ENCODE data around the gene BEND2. TPM values are rescaled to one million over a fixed set of nuclear protein-coding genes. Genes with fewer than 3 reads are reported as not detected.

BEND2 gene
- total RNA-seq, 4 donors from 2014 or later = 0.15 TPM; not detected in 3

DNA sequence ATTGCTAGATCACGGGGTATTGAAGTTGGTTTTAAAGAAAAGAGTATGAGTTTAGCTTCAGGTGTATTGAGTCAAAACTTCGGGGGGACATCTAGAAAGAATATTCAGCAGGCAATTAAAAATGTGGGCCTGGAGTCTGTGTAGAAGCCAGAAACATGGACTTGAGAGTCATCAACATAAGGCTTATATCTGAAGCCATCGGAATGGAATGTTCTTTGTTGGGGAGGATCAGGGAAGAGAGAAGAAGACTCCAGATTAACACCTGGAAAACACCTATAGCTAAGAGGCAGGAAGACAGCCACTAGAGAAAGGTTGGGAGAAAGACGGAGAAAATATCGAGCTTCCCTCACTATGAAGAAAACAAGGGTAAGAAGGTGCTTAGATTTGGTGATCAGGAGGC, 69.5 kb downstream of the BEND2 start:
- Histone ChIP-seq H3K9me3 (no peaks in the 10 kb centered on the region), H3K4me1 (no peaks in the 10 kb centered on the region), H3K36me3 (no peaks in the 10 kb centered on the region), H3K27me3 (no peaks in the 10 kb centered on the region), H3K27ac (peak overlapping the region in 2 of 4 donors; percentile 44 to 83), H3K4me3 (no peak overlapping the region)
- peak; percentile 33 to 82 for ATAC-seq
- in situ Hi-C loops (cut with MboI; ENCODE audit: low sequenced_read_pairs in 4 of 4) (no loop called here), intact Hi-C loops (cut with DNase I; ENCODE audit: low total_unique reads) (no loop called here)
- TF ChIP-seq, protein P1, sequence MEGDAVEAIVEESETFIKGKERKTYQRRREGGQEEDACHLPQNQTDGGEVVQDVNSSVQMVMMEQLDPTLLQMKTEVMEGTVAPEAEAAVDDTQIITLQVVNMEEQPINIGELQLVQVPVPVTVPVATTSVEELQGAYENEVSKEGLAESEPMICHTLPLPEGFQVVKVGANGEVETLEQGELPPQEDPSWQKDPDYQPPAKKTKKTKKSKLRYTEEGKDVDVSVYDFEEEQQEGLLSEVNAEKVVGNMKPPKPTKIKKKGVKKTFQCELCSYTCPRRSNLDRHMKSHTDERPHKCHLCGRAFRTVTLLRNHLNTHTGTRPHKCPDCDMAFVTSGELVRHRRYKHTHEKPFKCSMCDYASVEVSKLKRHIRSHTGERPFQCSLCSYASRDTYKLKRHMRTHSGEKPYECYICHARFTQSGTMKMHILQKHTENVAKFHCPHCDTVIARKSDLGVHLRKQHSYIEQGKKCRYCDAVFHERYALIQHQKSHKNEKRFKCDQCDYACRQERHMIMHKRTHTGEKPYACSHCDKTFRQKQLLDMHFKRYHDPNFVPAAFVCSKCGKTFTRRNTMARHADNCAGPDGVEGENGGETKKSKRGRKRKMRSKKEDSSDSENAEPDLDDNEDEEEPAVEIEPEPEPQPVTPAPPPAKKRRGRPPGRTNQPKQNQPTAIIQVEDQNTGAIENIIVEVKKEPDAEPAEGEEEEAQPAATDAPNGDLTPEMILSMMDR (IDR thresholded peaks at IDR 0.05 in 4 of 5, conservative IDR thresholded peaks at IDR 0.05 in 1 of 5) = no peak
- TF ChIP-seq POLR2A (IDR thresholded peaks at IDR 0.05) = no peak
- DNase-seq = no peak

DNA sequence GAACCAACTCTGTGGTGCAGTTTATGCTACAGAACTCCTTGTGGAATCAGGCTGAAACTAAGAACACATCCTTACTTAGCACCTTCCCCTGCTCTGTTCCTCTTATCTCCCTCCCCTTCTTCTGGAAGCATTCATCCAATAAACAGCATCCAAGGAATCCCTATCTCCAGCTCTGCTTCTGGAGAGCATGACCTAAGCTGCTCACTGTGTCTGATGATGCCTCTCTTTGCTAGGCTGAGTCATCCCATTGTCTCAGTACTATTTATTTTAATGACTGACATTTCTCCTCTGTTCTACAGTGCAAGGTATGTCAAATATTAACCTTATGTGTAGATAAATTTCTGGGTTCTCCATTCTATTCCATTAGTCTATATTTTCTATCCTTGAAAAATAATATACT, 71.2 kb downstream of the BEND2 start:
- Histone ChIP-seq H3K36me3 (no peaks in the 10 kb centered on the region), H3K9me3 (no peaks in the 10 kb centered on the region), H3K4me1 (no peaks in the 10 kb centered on the region), H3K4me3 (no peak overlapping the region), H3K27me3 (no peaks in the 10 kb centered on the region), H3K27ac (no peak overlapping the region)
- ATAC-seq = no peak
- no peak for DNase-seq
- intact Hi-C loops (cut with DNase I; ENCODE audit: low total_unique reads) (no loop called here), in situ Hi-C loops (cut with MboI; ENCODE audit: low sequenced_read_pairs in 4 of 4) (no loop called here)
- TF ChIP-seq, protein P1 (IDR thresholded peaks at IDR 0.05 in 4 of 5, conservative IDR thresholded peaks at IDR 0.05 in 1 of 5) = no peak

DNA sequence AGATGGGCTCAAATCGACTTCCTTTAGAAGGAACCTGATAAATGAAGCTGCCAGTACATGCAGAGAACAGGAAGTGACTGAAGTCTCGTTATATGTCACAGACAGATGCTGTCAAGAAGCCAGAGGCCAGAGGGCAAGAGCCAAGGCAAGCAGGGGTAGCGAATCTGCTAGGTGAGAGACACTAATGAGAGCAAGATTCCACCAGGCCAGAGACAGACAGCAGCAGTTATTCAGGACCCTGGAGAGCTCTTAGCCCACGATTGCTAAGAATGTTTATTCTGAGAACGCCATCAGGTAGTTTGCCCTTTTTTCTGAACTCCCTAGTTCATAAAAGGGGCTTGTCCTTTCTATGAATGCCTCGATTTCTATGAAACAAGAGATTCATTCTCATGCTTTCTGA, 73.7 kb downstream of the BEND2 start:
- in situ Hi-C loops (cut with MboI; ENCODE audit: low sequenced_read_pairs in 4 of 4) = no loop called here
- ATAC-seq (no peak), DNase-seq (no peak)

DNA sequence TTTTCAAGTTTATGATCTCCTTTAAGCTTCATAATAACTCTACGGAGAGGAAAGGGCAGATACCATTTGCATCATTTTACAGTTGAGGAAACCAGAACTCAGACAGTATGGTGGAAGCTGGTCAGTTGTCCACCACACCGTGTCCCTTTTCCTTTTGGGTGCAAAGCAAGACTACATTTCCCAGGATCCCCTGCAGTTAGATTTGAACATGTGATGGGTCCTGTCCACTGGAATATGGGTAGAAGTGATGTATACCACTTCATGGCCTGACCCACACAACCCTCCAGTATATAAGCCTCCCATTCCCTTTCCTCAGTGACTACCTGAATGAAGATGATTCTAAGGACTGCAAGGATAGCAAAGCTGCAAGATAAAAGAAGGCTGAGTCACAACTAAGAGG, 74.7 kb downstream of the BEND2 start:
- Histone ChIP-seq H3K36me3 (no peaks in the 10 kb centered on the region), H3K27ac (no peak overlapping the region), H3K4me3 (no peak overlapping the region), H3K27me3 (no peaks in the 10 kb centered on the region), H3K9me3 (no peaks in the 10 kb centered on the region), H3K4me1 (no peaks in the 10 kb centered on the region)
- DNase-seq (no peak), ATAC-seq (no peak)
- in situ Hi-C loops (cut with MboI; ENCODE audit: low sequenced_read_pairs in 4 of 4) = no loop called here
- intact Hi-C loops (cut with DNase I; ENCODE audit: low total_unique reads) = no loop called here
- TF ChIP-seq POLR2A (IDR thresholded peaks at IDR 0.05) = no peak
- TF ChIP-seq, protein P1 (IDR thresholded peaks at IDR 0.05 in 4 of 5, conservative IDR thresholded peaks at IDR 0.05 in 1 of 5) = no peak

More for the DNA sequence above, 73.7 kb downstream of the BEND2 start:
- H3K27me3 ChIP-seq = no peaks in the 10 kb centered on the region
- no peak overlapping the region for H3K4me3 ChIP-seq
- no peak overlapping the region for H3K27ac ChIP-seq
- no peaks in the 10 kb centered on the region for H3K4me1 ChIP-seq
- TF ChIP-seq, protein P1 (IDR thresholded peaks at IDR 0.05 in 4 of 5, conservative IDR thresholded peaks at IDR 0.05 in 1 of 5) = no peak
- TF ChIP-seq POLR2A (IDR thresholded peaks at IDR 0.05) = no peak
- intact Hi-C loops (cut with DNase I; ENCODE audit: low total_unique reads) = no loop called here
- H3K36me3 ChIP-seq = no peaks in the 10 kb centered on the region
- H3K9me3 ChIP-seq = no peaks in the 10 kb centered on the region

DNA sequence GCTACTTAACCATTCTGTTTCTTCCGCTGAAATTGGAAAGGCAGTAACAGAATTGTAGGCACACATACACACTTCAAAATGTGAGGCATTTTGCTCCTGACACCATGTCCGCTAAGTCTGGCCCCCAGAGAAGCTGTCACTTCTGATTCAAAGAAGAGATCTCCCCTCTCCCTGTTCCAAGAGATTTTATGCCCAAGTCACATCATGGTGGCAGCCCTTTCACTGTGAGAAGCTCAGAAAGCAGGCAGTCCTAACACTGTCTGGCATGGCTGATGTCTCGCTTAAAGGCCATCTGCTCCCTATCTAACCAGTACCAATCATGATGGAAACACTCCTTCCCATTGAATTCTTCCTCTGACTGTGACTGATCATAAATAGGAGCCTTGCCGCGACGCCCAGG, 83.9 kb downstream of the BEND2 start:
- no peaks in the 10 kb centered on the region for H3K9me3 ChIP-seq
- no peaks in the 10 kb centered on the region for H3K27me3 ChIP-seq
- intact Hi-C loops (cut with DNase I; ENCODE audit: low total_unique reads) (no loop called here), in situ Hi-C loops (cut with MboI; ENCODE audit: low sequenced_read_pairs in 4 of 4) (no loop called here)
- ATAC-seq (no peak), DNase-seq (no peak)
- H3K4me3 ChIP-seq = no peak overlapping the region
- no peak overlapping the region for H3K27ac ChIP-seq
- no peaks in the 10 kb centered on the region for H3K36me3 ChIP-seq
- TF ChIP-seq, protein P1 (IDR thresholded peaks at IDR 0.05 in 4 of 5, conservative IDR thresholded peaks at IDR 0.05 in 1 of 5) = no peak
- TF ChIP-seq POLR2A (IDR thresholded peaks at IDR 0.05) = no peak
- no peaks in the 10 kb centered on the region for H3K4me1 ChIP-seq
